K562 (cell line): ENCODE data around the gene USB1. TPM values are rescaled to one million over a fixed set of nuclear protein-coding genes. Genes with fewer than 3 reads are reported as not detected.

Experiments used
- ATAC-seq: fragments of 200-7000 bp; cut with Tn5 transposase; 3 replicates; pipeline ENCODE4 v1.9.1; 2020; ENCODE audit warnings: moderate library complexity
- BruUV-seq: library from RNA; stranded (reverse); fragments of 400-500 nt; replicated peaks from 2 replicates; lab custom pipeline; 2021; lab: Mats Ljungman, UMichigan
- CTCF ChIA-PET: fragments of 300-600 bp; formaldehyde crosslinking; extraction: SDS; loops from one replicate; lab custom pipeline; 2021; ENCODE audit warnings: low intra/inter-chr PET ratio; lab: Yijun Ruan, JAX
- POLR2A ChIA-PET: fragments of 300-600, 350-650 bp; sonication (Branson Sonifier 250); formaldehyde crosslinking; extraction: SDS; loops from one replicate; lab custom pipeline; 2021; ENCODE audit warnings: antibody characterized with exemption, inconsistent platforms; lab: Yijun Ruan, JAX
- DNase-seq, 4 experiments: peaks; one replicate each; pipeline versions ENCODE4 v3.0.0 to v3.0.0-alpha.2; 2011 to 2018; ENCODE audit warnings: low spot score in 3 of 4, mixed read lengths in 3 of 4; ENCODE audit errors: extremely low read depth in 1 of 4
- FAIRE-seq: peaks from 2 replicates; lab custom pipeline; 2011; peaks lifted over from hg19 to GRCh38; lab: Jason Lieb, UNC
- H2AFZ ChIP-seq: 2 replicates; pipeline ENCODE4 v1.6.0; 2011; ENCODE audit warnings: low read depth, low read length, control low read depth, inconsistent platforms
- H3K27ac ChIP-seq: fragments of 200-600 bp; 3 replicates; pipeline ENCODE4 v1.8.0; 2011; ENCODE audit warnings: low read depth, mild to moderate bottlenecking, control low read depth, inconsistent platforms, low read length, moderate library complexity, mixed read lengths; ENCODE audit errors: extremely low read depth
- H3K27me3 ChIP-seq, 2 experiments: fragments of 300-600 bp in 1 of 2; 2 replicates in 1 of 2; 3 replicates in 1 of 2; pipeline versions ENCODE4 v1.6.0 to v1.8.0; 2011; ENCODE audit warnings: inconsistent platforms in 2 of 2, low read length in 2 of 2, mild to moderate bottlenecking in 1 of 2, mixed read lengths in 1 of 2, moderate library complexity in 1 of 2; ENCODE audit not compliant: control insufficient read depth in 2 of 2, insufficient read depth in 2 of 2
- H3K36me3 ChIP-seq: fragments of 300-600 bp; 3 replicates; pipeline ENCODE4 v1.8.0; 2011; ENCODE audit warnings: mild to moderate bottlenecking, low read length, inconsistent platforms; ENCODE audit not compliant: control insufficient read depth, insufficient read depth
- H3K4me1 ChIP-seq, 2 experiments: fragments of 200-600 bp in 1 of 2; replicated peaks in 1 of 2; 2 replicates in 1 of 2; 3 replicates in 1 of 2; pipeline versions ENCODE4 v1.5.1 to v1.8.0; 2011; ENCODE audit warnings: inconsistent platforms in 2 of 2, low read length in 2 of 2, mild to moderate bottlenecking in 1 of 2, mixed read lengths in 1 of 2, moderate library complexity in 1 of 2; ENCODE audit not compliant: control insufficient read depth in 2 of 2, insufficient read depth in 2 of 2
- H3K4me2 ChIP-seq: 2 replicates; pipeline ENCODE4 v1.6.1; 2011; ENCODE audit warnings: low read length, control low read depth, inconsistent platforms, mixed read lengths; ENCODE audit not compliant: insufficient read depth
- H3K4me3 ChIP-seq: fragments of 200-600 bp; sonication (generic), shearing (Covaris generic); 2 replicates; pipeline ENCODE4 v1.5.1; 2016; ENCODE audit warnings: control low read depth, inconsistent platforms
- H3K79me2 ChIP-seq: fragments of 200-600 bp; 3 replicates; pipeline ENCODE4 v1.8.0; 2011; ENCODE audit warnings: low read length, inconsistent platforms; ENCODE audit not compliant: control insufficient read depth, insufficient read depth
- H3K9ac ChIP-seq, 2 experiments: 2 replicates each; pipeline versions ENCODE4 v1.6.0 to v1.6.1; 2011; ENCODE audit warnings: low read depth in 2 of 2, low read length in 2 of 2, control low read depth in 1 of 2, inconsistent platforms in 1 of 2, mild to moderate bottlenecking in 1 of 2, mixed read lengths in 1 of 2; ENCODE audit not compliant: insufficient read depth in 1 of 2
- H3K9me1 ChIP-seq: one replicate; pipeline ENCODE4 v1.6.0; 2011; ENCODE audit warnings: inconsistent platforms, mild to moderate bottlenecking, low read length, moderate library complexity; ENCODE audit not compliant: control insufficient read depth, insufficient read depth
- H3K9me3 ChIP-seq: replicated peaks from 2 replicates; pipeline ENCODE4 v1.5.1; 2011; ENCODE audit warnings: low read depth, low read length, inconsistent platforms; ENCODE audit not compliant: control insufficient read depth, insufficient read depth
- H4K20me1 ChIP-seq: replicated peaks from 2 replicates; pipeline ENCODE4 v1.6.1; 2011; ENCODE audit warnings: low read length, inconsistent platforms, mixed read lengths; ENCODE audit not compliant: control insufficient read depth, insufficient read depth
- CBFB ChIP-seq: sonication (generic); formaldehyde crosslinking; IDR thresholded peaks from 2 replicates; pipeline ENCODE4 v1.4.0; 2020; ENCODE audit warnings: mild to moderate bottlenecking, missing genetic modification reagents
- HNRNPUL1 ChIP-seq: fragments of 200-400 bp; formaldehyde crosslinking; IDR thresholded peaks from 2 replicates; pipeline ENCODE4 v1.6.1; 2017; ENCODE audit warnings: low read length
- NCOA4 ChIP-seq: fragments of 450-650 bp; IDR thresholded peaks from 2 replicates; pipeline ENCODE4 v1.6.1; 2018; ENCODE audit warnings: mild to moderate bottlenecking; ENCODE audit not compliant: partially characterized antibody
- SMARCA4 ChIP-seq: fragments of 450-650 bp; IDR thresholded peaks from 2 replicates; pipeline ENCODE4 v1.6.1; 2016
- STAT5B ChIP-seq: fragments of 250-450 bp; sonication (Bioruptor Pico); IDR thresholded peaks from 2 replicates; pipeline ENCODE4 v1.8.0; 2021; ENCODE audit warnings: mild to moderate bottlenecking, inconsistent platforms
- ZFPM2 ChIP-seq: fragments of 250-450 bp; sonication (Bioruptor Pico); IDR thresholded peaks from 2 replicates; pipeline ENCODE4 v1.5.1; 2022; ENCODE audit warnings: mild to moderate bottlenecking
- ZKSCAN1 ChIP-seq: fragments of 150-350 bp; IDR thresholded peaks from 2 replicates; pipeline ENCODE4 v1.6.1; 2016; ENCODE audit warnings: low read depth, low read length
- ZNF41 ChIP-seq: fragments of 250-450 bp; sonication (Bioruptor Pico); conservative IDR thresholded peaks from 2 replicates; pipeline ENCODE4 v1.4.0; 2020; ENCODE audit warnings: mild to moderate bottlenecking
- ZNF79 ChIP-seq: fragments of 250-450 bp; sonication (Bioruptor Pico); IDR thresholded peaks from 2 replicates; pipeline ENCODE4 v1.4.0; 2020; ENCODE audit warnings: low read depth, mild to moderate bottlenecking, moderate library complexity
- WGBS: fragments of 100-300 bp; shearing (Covaris generic); methylation state at CpG from one replicate; pipeline ENCODE4 v1.1.6; 2016; ENCODE audit warnings: low coverage, mixed read lengths; ENCODE audit not compliant: insufficient coverage; ENCODE audit errors: missing lambda C conversion rate; 5-methylcytosine and 5-hydroxymethylcytosine counted together
- in situ Hi-C: fragments of 300-500 bp; cut with MboI; formaldehyde crosslinking; loops from 4 replicates; pipeline ENCODE4 v1.15.0; 2018; ENCODE audit warnings: inconsistent platforms, mixed read lengths
- intact Hi-C: fragments of 100-400 bp; cut with micrococcal nuclease; formaldehyde crosslinking; loops from 2 replicates; pipeline ENCODE4 v1.14.2; 2022
- polyA plus RNA-seq, 8 experiments: library from polyadenylated mRNA; depleted of rRNA in 4 of 8; stranded (reverse) in 5 of 8; unstranded in 3 of 8; fragments of >200 nt; fragmentation: Nextera tagmentation in 2 of 8; fragmentation: Illumina TruSeq in 1 of 8; extraction: Ambion mirVana in 2 of 8; extraction: Trizol in 1 of 8; gene quantifications; 2 replicates each; pipeline versions ENCODE4 v1.2.1 to v1.2.3, GENCODE V29; 2011 to 2014; ENCODE audit warnings: inconsistent platforms in 1 of 8, missing spikeins in 1 of 8
- total RNA-seq, 7 experiments: library from RNA; depleted of rRNA in 6 of 7; stranded (reverse); fragments of >200 nt in 6 of 7; fragmentation: Illumina TruSeq in 2 of 7; extraction: Trizol in 2 of 7; gene quantifications; 2 replicates each; pipeline versions ENCODE4 v1.2.1 to v1.2.3, GENCODE V29; 2011 to 2021; ENCODE audit warnings: low replicate concordance in 1 of 7

Gene USB1
- total and polyA plus RNA-seq, 9 of the 15 experiments (the other 6 are each of a cell fraction or from before 2014, with no cell fraction given) = 11.6 to 73.6 (median 19.4) TPM

GRCh38 chr16:57998992-57999365 lies 2.2 kb upstream of the USB1 start:
- intact Hi-C loops = loop anchor here (10.0 kb wide), 1 partner anchor 354 kb away; no protein-coding TSS in a partner anchor
- TSS peak; percentile 66 for BruUV-seq
- H3K27me3 ChIP-seq = no peaks in the 10 kb centered on the region
- DNase-seq (no peak), FAIRE-seq (no peak), ATAC-seq (no peak)
- peaks cover 4% of the 10 kb centered on the region for H3K9me1 ChIP-seq
- H3K27ac ChIP-seq = no peak overlapping the region
- H3K79me2 ChIP-seq = peaks cover 6% of the 10 kb centered on the region; the same call in 2 of the 3 replicates
- H3K4me1 ChIP-seq = peaks cover 24 to 36% of the 10 kb centered on the region in 2 experiments; a peak in 4 of 5 replicates
- H3K4me3 ChIP-seq = no peak overlapping the region
- H2AFZ ChIP-seq = no peak overlapping the region
- H3K4me2 ChIP-seq = no peak overlapping the region
- no peaks in the 10 kb centered on the region for H3K9me3 ChIP-seq
- POLR2A ChIA-PET = interaction anchor here (1.0 kb wide), 1 partner anchor 101 kb away, joined by 3 read pairs; no protein-coding TSS in a partner anchor
- CTCF ChIA-PET = interaction anchor here (1.0 to 3.2 kb wide), 2 partner anchors 90 to 99 kb away, joined by 3 to 33 read pairs; no protein-coding TSS in a partner anchor
- H3K36me3 ChIP-seq = peaks cover 29% of the 10 kb centered on the region; the same call in 2 of the 3 replicates
- WGBS = 77% methylated on average over 3 of the region's 3 CpGs
- in situ Hi-C loops = no loop called here
- no peak overlapping the region for H3K9ac ChIP-seq
- TF ChIP-seq CBFB (CRISPR knock-in tag) = peak; percentile 72; the same call in 1 of the 2 replicates
- TF ChIP-seq STAT5B (CRISPR knock-in tag) = no peak
- no peak for TF ChIP-seq ZNF79 (CRISPR knock-in tag)
- no peak for TF ChIP-seq ZFPM2 (CRISPR knock-in tag)
- TF ChIP-seq NCOA4 = no peak
- no peak for TF ChIP-seq SMARCA4
- no peak for TF ChIP-seq ZNF41 (CRISPR knock-in tag)
- TF ChIP-seq HNRNPUL1 = no peak
- no peak for TF ChIP-seq ZKSCAN1
- peaks cover 5% of the 10 kb centered on the region for H4K20me1 ChIP-seq
